Measurements from ENCODE around the gene SLC25A21. TPM values are rescaled to one million over a fixed set of nuclear protein-coding genes. Genes with fewer than 3 reads are reported as not detected.

Gene SLC25A21
- total and polyA plus RNA-seq, 7 donors, result 0.13 to 1.5 (median 1.1) TPM; not detected in 2

DNA sequence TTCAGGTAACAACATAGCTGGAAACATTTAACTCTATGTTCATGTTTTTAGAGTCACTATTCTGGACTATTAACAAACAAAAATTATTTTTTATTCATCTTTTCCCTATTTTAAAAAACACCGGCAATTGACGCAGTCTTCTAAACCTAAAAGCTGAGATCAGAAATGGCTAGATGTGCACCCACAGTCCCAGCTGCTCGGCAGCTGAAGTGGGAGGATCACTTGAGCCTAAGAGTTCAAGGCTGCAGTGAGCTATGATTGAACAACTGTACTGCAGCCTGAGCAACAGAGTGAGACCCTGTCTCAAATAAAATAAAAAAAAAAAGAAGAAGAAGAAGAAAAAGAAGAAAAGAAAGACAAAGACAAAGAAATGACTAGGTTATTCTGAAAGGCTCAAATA is 446.3 kb downstream of the SLC25A21 start:
- H3K4me1 ChIP-seq, result no peaks in the 10 kb centered on the region
- no peaks in the 10 kb centered on the region for H3K36me3 ChIP-seq
- WGBS, 2 donors, result 88 to 94% methylated on average over 3 of the region's 3 CpGs
- intact Hi-C loops (cut with DNase I), result no loop called here
- no peak overlapping the region for H3K4me3 ChIP-seq
- DNase-seq, result no peak
- H3K27ac ChIP-seq, result no peak overlapping the region
- no peak for TF ChIP-seq POLR2A (IDR thresholded peaks at IDR 0.05)
- TF ChIP-seq, protein P1, sequence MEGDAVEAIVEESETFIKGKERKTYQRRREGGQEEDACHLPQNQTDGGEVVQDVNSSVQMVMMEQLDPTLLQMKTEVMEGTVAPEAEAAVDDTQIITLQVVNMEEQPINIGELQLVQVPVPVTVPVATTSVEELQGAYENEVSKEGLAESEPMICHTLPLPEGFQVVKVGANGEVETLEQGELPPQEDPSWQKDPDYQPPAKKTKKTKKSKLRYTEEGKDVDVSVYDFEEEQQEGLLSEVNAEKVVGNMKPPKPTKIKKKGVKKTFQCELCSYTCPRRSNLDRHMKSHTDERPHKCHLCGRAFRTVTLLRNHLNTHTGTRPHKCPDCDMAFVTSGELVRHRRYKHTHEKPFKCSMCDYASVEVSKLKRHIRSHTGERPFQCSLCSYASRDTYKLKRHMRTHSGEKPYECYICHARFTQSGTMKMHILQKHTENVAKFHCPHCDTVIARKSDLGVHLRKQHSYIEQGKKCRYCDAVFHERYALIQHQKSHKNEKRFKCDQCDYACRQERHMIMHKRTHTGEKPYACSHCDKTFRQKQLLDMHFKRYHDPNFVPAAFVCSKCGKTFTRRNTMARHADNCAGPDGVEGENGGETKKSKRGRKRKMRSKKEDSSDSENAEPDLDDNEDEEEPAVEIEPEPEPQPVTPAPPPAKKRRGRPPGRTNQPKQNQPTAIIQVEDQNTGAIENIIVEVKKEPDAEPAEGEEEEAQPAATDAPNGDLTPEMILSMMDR (IDR thresholded peaks at IDR 0.05), result no peak
- TF ChIP-seq POLR2AphosphoS5 (IDR thresholded peaks at IDR 0.05), result no peak
- no peak for TF ChIP-seq EP300 (IDR thresholded peaks at IDR 0.05)
- H3K9me3 ChIP-seq, result no peaks in the 10 kb centered on the region
- no peaks in the 10 kb centered on the region for H3K27me3 ChIP-seq

DNA sequence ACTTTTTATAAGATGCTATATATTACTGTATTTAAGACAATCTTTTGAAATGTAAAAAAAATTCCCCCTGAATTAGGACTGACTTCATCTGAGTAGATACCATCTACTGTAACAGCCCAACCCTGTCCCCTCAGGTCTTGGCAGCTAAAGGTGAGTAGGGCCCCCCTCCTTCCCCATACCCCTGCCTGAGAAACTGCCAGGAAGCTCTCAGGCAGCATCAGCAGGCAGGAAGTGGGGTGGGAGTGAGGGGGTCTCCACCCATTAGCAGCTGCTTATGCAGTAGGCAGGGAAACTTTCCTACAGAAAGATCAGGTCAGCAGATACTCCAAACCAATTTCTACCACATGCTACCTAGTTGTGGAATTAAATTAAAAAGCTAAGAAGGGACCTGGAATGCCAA is 448.2 kb downstream of the SLC25A21 start:
- Histone ChIP-seq H3K4me3 (no peak overlapping the region), H3K4me1 (no peaks in the 10 kb centered on the region), H3K27ac (no peak overlapping the region), H3K27me3 (no peaks in the 10 kb centered on the region), H3K36me3 (no peaks in the 10 kb centered on the region), H3K9me3 (no peaks in the 10 kb centered on the region)
- TF ChIP-seq, protein P1 (IDR thresholded peaks at IDR 0.05), result no peak
- TF ChIP-seq EP300 (IDR thresholded peaks at IDR 0.05) (no peak), POLR2AphosphoS5 (IDR thresholded peaks at IDR 0.05) (no peak), POLR2A (IDR thresholded peaks at IDR 0.05) (no peak)
- no peak for DNase-seq
- intact Hi-C loops (cut with DNase I), result no loop called here

DNA sequence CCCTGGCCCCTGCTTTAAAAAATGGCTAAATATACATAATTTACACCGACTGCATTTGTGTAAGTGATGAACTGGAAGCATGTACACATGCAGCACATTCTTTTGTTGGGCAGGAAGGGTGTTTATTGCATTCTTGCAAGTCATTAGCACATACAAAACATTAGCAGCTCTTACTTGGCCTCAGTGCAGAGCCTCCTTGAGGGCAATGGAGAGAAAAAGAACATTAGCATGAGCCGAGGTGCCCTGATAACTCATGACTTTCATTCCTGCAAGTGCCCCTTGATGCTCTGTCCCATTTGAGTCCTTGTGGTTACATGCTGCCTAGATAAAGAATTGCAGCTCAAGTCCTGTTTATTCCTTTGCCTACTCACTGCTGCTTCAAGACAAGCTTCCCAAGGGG is 448.9 kb downstream of the SLC25A21 start:
- WGBS, 2 donors, result 65 to 79% methylated on average over 2 of the region's 2 CpGs
- Histone ChIP-seq H3K36me3 (no peaks in the 10 kb centered on the region), H3K4me3 (no peak overlapping the region), H3K4me1 (no peaks in the 10 kb centered on the region), H3K27ac (no peak overlapping the region), H3K9me3 (no peaks in the 10 kb centered on the region), H3K27me3 (no peaks in the 10 kb centered on the region)
- intact Hi-C loops (cut with DNase I), result no loop called here
- DNase-seq, result no peak
- TF ChIP-seq, protein P1 (IDR thresholded peaks at IDR 0.05), result no peak
- TF ChIP-seq EP300 (IDR thresholded peaks at IDR 0.05) (no peak), POLR2A (IDR thresholded peaks at IDR 0.05) (no peak), POLR2AphosphoS5 (IDR thresholded peaks at IDR 0.05) (no peak)

DNA sequence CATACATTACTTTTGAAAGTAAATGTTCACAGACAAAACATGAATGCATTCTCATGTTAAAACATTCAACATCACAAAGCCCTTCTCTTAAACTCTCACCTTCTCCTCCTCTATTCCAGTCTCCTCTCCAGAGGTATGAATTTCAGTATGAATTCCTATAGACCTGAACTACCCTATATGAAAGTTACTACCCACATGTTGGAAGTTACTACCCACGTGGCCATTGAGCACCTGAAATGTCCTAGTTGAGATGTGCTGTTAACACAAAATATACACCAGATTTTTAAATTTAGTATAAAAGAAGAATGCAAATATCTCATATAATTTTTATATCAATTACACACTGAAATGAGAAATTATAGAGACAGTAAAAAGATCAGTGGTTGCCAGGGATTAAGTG is 450.5 kb downstream of the SLC25A21 start:
- no peaks in the 10 kb centered on the region for H3K27me3 ChIP-seq
- H3K4me3 ChIP-seq, result no peak overlapping the region
- TF ChIP-seq POLR2A (IDR thresholded peaks at IDR 0.05), result no peak
- no peak for TF ChIP-seq POLR2AphosphoS5 (IDR thresholded peaks at IDR 0.05)
- no peak for TF ChIP-seq EP300 (IDR thresholded peaks at IDR 0.05)
- TF ChIP-seq, protein P1 (IDR thresholded peaks at IDR 0.05), result no peak
- no peaks in the 10 kb centered on the region for H3K36me3 ChIP-seq
- H3K4me1 ChIP-seq, result no peaks in the 10 kb centered on the region
- DNase-seq, result no peak
- no peak overlapping the region for H3K27ac ChIP-seq
- WGBS, 2 donors, result 74 to 83% methylated on average over 1 of the region's 1 CpG
- intact Hi-C loops (cut with DNase I), result no loop called here
- H3K9me3 ChIP-seq, result no peaks in the 10 kb centered on the region

DNA sequence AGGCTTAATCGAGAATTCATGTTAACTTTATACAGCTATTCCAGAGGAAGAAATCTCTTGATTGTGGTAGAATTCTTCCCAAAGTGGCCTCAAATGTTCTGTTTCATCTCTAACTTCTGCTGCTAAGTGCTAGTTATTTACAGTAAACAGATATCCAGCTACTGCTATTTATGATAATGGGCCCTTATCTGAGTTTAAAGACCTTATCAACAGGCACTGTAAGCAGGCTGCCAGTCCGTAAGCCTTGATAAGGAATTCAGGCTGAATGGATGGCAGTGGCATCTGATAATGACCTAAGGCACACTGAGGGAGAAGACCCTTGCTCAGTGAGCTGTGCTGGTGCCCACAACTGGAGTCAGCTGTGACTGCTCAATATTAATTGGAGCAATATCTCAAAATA is 451.7 kb downstream of the SLC25A21 start:
- 87 to 94% methylated on average over 2 of the region's 2 CpGs for WGBS, 2 donors
- no peak overlapping the region for H3K4me3 ChIP-seq
- no peaks in the 10 kb centered on the region for H3K4me1 ChIP-seq
- H3K27ac ChIP-seq, result no peak overlapping the region
- no peak for DNase-seq
- no peaks in the 10 kb centered on the region for H3K27me3 ChIP-seq
- TF ChIP-seq POLR2A (IDR thresholded peaks at IDR 0.05), result no peak
- TF ChIP-seq EP300 (IDR thresholded peaks at IDR 0.05), result no peak
- TF ChIP-seq, protein P1 (IDR thresholded peaks at IDR 0.05), result no peak
- TF ChIP-seq POLR2AphosphoS5 (IDR thresholded peaks at IDR 0.05), result no peak
- H3K9me3 ChIP-seq, result no peaks in the 10 kb centered on the region
- H3K36me3 ChIP-seq, result no peaks in the 10 kb centered on the region
- intact Hi-C loops (cut with DNase I), result no loop called here
